H1 (cell line): ENCODE results near the gene IFT25. TPM values are rescaled to one million over a fixed set of nuclear protein-coding genes. Genes with fewer than 3 reads are reported as not detected.

Experiments
- KDM5A ChIP-seq: fragments of 200-600 bp; IDR thresholded peaks from 2 replicates; pipeline ENCODE4 v1.7.1; 2012; ENCODE audit warnings: mild to moderate bottlenecking, low read length, inconsistent platforms, mixed read lengths
- MAX ChIP-seq: IDR thresholded peaks from 2 replicates; pipeline ENCODE4 v1.6.1; 2012; ENCODE audit warnings: inconsistent platforms
- SAP30 ChIP-seq: fragments of 300-600 bp; sonication (generic); IDR thresholded peaks from 2 replicates; pipeline ENCODE4 v1.7.1; 2012; ENCODE audit warnings: low read length, moderate library complexity, mild to moderate bottlenecking, inconsistent platforms; ENCODE audit not compliant: insufficient read depth, insufficient replicate concordance
- USF2 ChIP-seq: IDR thresholded peaks from 2 replicates; pipeline ENCODE4 v1.6.1; 2011; ENCODE audit warnings: low read length, improper control_type of control experiment
- polyA plus RNA-seq, 7 experiments: library from polyadenylated mRNA; depleted of rRNA in 3 of 7; stranded (reverse) in 5 of 7; unstranded in 2 of 7; fragments of >200 nt in 5 of 7; fragments of 200-250 nt in 2 of 7; gene quantifications; 1 replicate in 5 of 7; 2 replicates in 1 of 7; 4 replicates in 1 of 7; pipeline versions ENCODE4 v1.2.1 to v1.2.3, GENCODE V29; 2011 to 2013; ENCODE audit warnings: missing spikeins in 2 of 7, mixed read lengths in 2 of 7
- total RNA-seq: library from RNA; stranded (reverse); fragmentation: NEBNext Ultra II Directional; extraction: Animal tissue kit (Norgen Biotek cat#: 25700); gene quantifications from 2 replicates; pipeline ENCODE4 v1.2.1, GENCODE V29; 2021

The IFT25 gene
- total and polyA plus RNA-seq, 2 of the 8 experiments (the other 6 are each of a cell fraction or from before 2014, with no cell fraction given): 15.0 to 36.3 TPM

- TF ChIP-seq USF2 (no peak), SAP30 (no peak), KDM5A (no peak), MAX (no peak)
Observed at GRCh38 chr1:53919675-53920066, 25.8 kb downstream of the IFT25 start (continued).
